GM18858 (cell line): ENCODE results near the gene NPFF.
"Not testable (repeated sequence)": the region's sequence is repeated elsewhere in the genome, so short reads cannot be mapped to it uniquely, and the experiment has no call there.

Experiments used
- ATAC-seq: cut with Tn5 transposase; IDR thresholded peaks from one replicate; pipeline ENCODE4 v1.9.1; 2021; ENCODE audit not compliant: unreplicated experiment

Gene NPFF, protein sequence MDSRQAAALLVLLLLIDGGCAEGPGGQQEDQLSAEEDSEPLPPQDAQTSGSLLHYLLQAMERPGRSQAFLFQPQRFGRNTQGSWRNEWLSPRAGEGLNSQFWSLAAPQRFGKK

DNA sequence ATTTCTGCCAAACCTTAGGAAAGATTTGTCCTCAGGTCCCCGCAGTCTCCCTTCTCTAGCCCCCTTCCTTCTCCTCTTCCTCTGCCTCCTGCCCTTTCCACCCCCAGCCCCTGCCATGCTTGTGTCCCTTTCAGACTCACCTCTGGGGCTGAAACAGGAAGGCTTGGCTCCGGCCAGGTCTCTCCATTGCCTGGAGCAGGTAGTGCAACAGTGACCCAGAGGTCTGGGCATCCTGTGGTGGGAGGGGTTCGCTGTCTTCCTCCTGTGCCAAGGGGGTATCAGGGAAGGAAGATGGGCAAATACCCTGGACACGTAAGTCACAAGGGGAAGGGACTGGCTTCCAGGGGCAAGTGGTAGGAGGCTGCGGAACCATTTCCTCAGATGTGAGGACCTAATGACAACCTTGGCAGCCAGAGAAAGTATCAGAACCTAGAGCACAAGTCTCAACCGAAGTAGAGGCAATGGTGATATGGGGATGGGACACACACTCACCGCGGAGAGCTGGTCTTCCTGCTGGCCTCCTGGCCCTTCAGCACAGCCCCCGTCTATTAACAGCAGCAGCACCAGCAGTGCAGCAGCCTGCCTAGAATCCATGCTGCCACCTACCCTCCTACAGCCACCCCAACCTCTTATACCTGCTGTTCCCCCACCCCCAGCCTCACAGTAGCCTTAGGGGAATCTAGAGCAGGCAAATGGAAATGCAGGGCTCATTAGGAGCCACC, at the start of gene NPFF:
Gene NPFF, minus strand, starts transcription at position 604 of the 722 bp plus-strand sequence. Its CDS starts 10 bp downstream, at position 594.
- ATAC-seq, result no peak

DNA sequence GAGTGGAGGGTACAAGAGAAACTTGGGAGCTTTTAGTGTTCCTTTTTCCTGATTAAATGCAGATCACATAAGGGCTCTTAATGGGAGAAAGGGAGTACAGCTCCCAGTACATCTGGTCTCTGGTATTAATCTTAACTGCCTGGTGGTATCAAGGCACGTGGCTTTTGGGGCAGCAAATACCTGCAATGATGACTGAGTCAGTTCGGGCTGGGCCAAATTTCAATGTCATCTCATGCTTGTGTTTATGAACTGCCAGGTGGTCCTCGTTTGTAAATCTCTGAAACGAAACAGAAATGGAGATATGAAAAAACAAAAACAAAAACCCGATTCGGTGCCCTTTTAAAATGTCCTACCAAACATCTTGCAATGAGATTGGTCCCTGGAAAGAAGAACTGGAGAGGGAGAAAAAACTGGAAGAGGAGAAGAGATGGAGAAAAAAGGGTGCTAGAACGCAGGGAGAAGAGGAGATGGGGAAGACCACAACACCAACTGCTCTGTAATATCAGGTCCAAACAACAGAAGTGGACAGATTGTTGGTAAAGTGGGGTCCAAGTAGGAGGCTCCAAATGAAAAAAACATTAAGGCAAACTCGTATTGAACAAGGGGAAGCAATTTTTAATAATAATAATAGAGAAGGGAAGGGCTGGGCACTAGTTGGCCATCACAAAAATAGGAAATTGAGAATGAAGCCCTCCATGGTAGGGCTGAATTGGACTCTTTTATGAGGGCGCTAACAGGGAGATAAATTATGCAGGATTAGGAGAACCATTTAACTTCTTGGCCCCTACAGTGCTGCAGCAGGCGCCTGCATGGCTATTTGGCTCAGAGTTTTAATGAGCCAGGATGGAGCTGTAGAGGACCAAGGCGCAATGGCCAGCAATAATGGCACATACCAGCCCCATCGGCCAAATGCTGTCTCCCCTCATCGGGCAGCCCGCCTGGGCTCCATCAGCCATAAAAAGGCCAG, 45.4 kb upstream of the NPFF start:
- no peak for ATAC-seq

DNA sequence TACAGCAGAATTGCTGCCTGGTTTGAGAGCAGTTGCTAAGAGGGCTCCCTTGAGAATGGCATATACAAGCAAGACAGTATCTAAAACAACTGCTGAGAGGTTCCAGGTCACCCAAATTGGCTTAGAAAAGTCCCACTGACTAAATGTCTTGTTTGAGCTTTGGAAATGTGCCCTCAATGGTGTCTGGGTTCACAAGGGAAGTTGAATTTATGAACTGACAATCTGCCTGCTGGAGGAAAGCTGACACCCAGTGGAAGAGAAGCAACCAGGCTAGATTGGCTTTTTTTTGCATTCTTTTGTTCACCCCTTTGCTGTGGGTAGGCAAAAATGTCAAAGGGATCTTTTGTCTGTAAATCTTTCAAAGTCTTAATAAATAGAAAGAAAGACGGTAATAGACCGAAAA, 44.6 kb upstream of the NPFF start:
- ATAC-seq, result no peak

DNA sequence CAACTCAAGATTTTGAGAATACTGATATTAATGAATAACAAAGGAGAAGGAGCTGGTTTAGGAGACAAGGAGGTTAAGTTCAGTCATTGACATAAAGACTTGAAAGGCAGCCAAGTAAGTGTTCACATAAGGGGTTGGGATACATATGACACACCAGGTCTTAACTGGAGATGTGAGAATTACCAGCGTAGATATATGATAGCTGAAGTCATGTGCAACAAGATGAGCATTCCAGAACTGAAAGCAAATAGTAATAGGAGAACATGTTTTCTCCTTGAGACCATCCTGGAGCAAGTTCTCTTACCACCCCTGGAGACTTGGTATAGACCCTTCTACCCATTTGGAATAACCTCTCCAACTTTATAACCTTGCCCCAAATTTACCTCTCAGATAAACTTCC, 43.3 kb upstream of the NPFF start:
- ATAC-seq, result no peak

DNA sequence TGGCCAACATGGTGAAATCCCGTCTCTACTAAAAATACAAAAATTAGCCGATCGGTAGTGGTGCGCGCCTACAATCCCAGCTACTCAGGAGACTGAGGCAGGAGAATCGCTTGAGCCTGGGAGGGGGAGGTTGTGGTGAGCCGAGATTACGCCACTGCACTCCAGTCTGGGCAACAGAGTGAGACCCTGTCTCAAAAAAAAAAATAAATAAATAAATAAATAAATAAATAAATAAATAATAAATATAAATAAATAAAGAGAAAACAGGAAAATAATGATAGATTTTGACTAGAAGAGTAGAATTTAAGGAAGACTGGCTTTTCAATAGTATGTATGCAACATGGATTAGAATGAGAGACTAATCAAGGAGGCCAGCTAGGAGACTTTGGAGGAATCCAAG, 42.8 kb upstream of the NPFF start:
- ATAC-seq, result not testable (repeated sequence)

DNA sequence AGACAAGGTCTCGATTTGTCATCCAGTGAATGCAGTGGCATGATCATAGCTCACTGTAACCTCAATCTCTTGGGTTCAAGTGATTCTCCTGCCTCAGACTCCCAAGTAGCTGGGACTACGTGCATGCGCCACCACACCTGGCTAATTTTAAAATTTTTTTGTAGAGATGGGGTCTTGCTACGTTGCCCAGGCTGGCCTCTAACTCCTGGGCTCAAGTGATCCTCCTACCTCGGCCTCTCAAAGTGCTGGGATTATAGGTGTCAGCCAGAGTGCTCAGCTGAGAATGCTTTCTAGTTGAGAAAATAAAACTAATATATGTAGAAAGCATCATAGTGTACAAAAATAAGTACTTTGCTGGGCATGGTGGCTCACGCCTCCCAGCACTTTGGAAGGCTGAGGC, 41.1 kb upstream of the NPFF start:
- not testable (repeated sequence) for ATAC-seq

DNA sequence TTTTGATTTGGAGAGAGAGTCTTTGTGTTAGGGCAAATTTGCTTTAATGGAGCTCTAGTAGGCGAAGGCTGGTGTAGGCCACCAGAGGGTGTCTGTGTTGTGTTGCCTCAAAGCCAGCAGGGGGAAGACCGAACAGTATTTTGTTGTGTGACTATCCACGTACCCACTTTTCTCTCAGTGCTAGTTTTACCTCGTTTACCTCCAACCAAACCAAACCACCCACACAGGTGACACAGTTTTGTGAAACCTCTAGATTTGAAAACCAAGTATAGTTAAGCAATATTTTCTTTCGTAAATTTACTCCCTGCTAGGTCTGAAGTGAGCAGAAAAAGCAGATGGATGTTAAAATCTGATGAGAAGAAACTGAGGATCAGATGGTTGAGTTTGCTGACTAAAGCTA, 36.3 kb upstream of the NPFF start:
- ATAC-seq, result no peak

DNA sequence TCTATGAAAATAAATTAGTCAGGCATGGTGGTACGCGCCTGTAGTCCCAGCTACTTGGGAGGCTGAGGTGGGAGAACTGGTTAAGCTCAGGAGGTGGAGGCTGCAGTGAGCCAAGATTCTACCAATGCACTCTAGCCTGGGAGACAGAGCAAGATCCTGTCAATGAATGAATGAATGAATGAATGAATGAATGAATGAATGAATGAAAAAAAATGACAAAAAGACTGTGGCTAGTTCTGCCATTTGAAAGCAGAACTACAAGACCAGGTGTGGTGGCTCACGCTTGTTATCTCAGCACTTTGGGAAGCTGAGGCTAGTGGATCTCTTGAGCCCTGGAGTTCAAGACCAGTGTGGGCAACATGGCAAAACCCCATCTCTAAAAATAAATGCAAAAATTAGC, 32.2 kb upstream of the NPFF start:
- no peak for ATAC-seq

DNA sequence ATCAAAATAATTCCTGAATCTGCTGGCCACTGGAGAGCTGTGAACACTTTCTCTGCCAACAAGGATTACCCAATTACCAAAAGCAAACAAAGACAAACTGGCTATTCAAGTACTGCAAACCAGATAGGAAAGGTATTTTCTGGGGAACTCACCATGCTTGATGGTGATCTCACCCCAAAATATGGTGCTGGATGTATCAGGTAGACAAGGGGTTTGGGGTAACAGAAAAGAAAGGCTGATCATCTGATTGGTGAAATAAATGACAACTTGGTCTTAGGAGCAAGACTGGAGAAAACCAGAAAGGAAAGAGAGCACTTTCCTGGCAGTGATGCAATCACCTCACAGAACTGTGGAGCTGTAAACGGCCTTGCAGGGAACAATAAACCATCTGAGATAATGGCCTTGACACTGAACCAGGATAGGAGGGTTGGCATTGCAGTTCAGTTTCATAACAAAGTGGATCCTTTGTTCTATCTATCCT, 31.0 kb upstream of the NPFF start:
- no peak for ATAC-seq

DNA sequence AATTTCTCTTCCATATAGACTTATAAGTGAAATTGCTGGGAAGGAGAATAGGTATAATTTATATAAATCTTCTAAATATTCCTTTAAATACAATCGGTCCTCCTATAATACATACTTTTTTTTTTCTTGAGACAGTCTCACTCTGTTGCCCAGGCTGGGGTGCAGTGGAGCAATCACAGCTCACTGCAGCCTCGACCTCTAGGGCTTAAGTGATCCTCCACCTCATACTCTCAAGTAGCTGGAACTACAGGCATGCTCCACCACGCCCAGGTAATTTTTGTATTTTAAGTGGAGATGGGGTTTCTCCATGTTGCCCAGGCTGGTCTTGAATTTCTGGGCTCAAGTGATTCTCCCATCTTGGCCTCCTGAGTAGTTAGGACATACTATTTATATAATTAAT, 29.7 kb upstream of the NPFF start:
- ATAC-seq, result no peak

DNA sequence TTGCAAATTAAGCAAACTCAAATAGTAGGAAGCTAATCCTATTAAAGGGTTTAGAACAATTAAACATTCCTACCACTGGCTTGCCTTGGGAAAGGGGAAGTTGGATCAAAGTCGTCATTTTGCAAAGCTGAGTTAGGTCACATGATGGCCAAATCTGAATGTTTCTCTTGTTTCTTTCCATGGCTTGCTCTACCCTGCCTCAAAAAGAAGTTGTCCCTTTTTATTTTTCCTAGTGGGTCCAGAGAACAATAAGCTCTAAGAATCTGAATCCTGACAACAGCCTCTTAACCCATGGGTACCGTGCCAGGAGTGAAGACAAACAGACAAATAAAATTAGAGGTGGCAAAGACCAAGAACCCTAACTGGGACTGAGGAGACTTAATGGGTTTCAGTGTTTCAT, 26.2 kb upstream of the NPFF start:
- ATAC-seq, result no peak

DNA sequence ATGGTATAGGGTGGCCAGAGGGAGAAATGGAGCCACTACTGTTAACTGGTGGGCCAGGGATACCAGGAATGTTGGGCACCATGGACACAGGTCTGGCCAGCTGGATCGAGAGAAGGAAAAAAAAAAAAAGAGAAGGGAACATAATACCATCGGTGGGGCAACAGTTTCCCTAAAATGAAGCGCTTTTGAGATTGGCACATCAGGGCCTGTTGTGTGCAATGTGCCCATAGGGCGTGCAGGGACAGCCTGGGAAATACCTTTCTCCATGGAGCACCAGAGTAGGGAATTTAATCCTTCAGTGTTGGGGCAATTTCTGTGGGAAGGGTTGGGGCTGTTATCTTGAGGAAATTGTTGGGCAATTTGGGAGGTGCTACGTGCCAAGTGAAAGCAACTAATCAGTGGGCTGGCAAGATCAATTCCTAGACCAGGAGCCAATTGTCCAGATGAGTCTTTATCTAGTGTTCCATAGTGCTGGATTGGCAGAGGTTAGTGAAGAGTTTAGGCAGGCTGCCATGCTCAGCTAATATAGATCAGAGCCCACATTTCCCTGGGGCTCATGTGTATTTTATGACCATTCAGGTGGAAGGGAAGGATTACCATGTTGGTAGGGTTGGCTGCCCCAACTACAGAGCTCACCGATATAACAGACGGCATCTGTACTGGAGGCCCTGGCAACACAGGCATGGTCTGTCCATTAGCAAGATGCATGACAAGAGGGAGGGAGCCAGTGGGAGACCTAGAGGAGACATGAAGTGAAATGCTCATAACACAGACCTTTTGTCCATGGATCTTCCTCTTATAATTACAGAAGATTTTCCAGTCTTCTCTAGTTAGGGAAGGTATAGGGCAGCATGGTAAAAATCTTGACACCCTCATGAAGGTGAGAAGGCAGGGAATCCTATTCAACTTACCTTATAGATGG, 25.5 kb upstream of the NPFF start:
- no peak for ATAC-seq

DNA sequence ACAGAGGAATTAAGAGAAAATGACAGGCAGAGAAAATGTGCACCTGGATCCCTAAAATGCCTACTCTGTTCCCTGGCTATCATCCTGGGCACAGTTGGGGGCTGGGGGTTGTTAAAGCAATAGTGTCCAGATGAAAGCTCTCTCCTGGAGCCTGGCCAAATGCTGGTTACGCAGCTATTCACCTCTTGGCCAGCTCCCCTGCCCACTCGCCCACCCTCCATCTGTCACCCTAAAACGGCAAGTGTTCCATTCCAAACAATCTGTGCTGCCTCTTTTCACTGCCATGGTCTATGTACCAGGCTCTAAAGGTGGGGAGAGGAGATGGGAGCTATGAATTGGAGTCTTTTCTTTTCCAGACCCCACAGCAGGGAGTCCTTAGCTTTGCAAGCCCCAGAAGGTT, 24.7 kb upstream of the NPFF start:
- no peak for ATAC-seq

DNA sequence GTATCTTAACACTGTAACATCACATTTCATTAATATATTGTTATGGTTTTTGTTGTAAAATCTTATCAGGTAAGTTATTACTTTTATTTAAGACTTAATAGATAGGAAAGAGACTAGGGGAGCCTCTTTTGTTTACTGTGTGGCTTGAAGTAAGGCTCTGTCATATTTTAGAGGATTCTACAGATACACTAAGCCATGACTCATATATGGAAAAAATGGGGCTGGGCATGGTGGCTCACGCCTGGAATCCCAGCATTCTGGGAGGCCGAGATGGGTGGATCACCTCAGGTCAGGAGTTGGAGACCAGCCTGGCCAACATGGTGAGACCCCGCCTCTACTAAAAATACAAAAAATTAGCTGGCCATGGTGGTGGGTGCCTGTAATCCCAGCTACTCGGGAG, 23.6 kb upstream of the NPFF start:
- no peak for ATAC-seq

DNA sequence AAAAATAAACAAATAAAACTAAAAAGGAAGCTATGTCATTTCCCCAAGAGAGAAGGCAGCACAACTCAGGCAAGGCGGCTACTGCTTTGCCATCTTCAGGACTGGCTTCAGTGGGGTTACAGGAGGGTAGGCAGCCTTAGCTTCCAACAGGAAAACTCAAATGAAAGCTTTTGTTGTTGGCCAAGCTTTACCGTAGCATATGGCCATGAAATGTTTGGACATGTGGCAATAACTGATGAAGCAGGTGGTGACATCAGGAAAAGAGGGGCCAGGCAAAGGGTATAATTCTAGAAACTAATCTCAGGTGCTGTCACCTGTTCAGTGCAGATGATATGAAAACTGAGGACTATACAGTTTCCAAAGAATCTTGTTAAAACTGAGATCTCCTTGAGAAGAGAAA, 22.8 kb upstream of the NPFF start:
- no peak for ATAC-seq

DNA sequence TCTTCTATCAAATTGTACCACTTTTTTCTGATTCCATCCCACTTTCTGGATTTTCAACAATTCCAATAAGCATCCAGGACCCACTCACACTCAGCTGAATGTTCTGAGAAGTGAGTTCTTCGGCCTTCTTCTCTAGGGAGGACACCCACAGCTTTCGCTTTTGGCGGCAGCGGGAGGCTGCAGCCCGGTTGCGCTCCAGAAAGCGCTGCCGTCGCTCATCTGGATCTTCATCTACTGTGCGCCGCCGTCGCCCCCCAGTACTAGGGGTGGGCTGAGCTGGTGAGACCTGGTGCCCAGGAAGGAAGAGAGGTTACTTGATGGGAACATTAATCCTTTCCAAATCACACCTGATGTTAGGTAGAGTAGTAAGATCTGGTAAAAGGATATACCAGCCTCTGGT, 17.2 kb upstream of the NPFF start:
- ATAC-seq, result no peak

DNA sequence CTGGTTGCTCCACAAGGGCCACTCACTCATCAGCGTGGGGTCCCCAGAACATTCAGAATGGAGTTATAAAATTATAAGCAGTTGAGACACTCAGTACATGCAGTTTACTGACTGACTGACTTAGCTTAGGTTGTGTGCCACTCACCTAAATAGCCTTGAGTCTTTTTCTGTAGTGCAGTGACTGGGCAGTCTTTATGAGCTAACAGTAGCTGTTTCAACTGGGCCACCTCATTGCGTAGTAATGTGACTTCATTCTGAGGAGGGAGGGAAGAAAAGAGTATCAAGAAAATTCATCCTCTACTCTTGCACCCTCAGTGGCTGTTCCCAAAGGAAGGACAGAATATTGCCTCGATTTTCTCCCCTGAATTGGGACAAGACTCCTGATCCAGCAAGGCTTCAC, 15.8 kb upstream of the NPFF start:
- no peak for ATAC-seq

DNA sequence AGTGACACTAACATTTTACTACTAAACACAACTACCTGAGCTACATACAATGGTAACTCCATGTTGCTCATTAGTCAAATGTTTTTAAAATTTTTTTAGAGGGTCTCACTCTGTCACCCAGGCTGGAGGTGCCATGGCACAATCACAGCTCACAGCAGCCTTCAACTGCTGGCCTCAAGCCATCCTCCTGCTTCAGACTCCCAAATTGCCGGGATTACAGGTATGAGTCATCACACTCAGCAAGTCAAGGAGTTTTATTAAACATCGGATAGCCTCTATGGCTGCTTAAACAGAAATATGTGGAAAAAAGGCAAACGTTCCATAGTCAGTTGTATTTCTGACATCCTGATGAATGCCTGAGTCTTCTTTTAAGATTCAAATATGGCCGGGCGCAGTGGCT, 11.1 kb upstream of the NPFF start:
- no peak for ATAC-seq

DNA sequence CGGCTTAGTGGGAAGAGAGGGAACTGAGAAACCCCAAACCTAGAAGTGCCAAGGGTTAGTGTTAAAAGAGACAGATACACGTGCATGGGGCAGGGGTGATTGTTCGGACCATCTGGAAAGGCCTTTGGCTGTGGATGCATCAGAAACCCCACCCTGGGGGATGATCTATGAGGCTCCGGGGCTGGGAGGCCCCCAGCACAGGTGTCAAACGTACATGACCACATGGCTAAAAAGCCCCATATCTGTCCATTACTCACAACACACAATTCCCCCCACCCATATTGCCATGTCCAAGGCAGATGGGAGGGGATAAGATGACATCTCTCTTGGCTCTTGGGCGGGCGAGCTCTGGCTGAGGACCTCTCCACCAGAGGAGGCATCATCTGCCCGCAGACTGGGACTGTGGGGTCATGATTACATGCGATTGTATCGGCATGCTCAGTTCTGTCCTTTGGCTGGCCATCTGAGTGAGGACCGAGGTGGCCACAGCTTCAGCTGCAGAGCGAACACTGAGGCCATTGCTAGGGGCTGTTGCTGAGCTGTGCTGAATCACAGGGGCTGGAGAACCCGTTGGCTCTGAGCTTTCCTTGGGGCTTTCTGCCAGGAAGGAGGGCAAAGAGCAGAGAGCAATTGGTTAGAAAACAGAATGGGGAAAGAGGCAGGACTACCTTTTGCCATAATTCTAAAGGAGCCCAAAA, 9.6 kb upstream of the NPFF start:
- ATAC-seq, result no peak

DNA sequence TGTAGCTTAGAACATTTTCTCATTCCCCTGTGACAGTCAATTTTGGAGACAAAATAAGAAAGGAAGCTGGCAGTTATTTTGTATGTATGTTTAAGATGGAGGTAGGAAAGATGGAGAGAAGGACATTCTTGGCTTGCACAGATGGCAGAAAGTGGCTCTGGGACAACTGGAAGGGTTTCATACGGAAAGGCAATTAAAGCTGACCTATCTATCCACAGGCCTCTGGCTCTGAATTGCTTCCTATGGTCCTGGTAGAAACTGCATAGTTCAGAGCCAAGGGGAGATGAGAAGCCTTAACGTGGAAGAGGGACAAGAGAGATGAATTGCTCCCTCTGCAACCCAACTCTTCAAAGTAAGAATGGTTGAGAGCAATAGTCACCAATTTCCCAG, 8.0 kb upstream of the NPFF start:
- ATAC-seq, result no peak
